GM23248 (cell line): ENCODE data around the gene KCNN3.

ENCODE experiments used
- EZH2 ChIP-seq: fragments of 200-600 bp; sonication (generic); IDR thresholded peaks from 2 replicates; pipeline ENCODE4 v1.6.1; 2018; ENCODE audit warnings: antibody characterized with exemption, mild to moderate bottlenecking; ENCODE audit not compliant: insufficient read depth, poor library complexity, severe bottlenecking
- EZH2phosphoT487 ChIP-seq: fragments of 200-600 bp; sonication (generic); IDR thresholded peaks from 2 replicates; pipeline ENCODE4 v1.6.1; 2018; ENCODE audit warnings: antibody characterized with exemption, moderate library complexity, mild to moderate bottlenecking, low read depth; ENCODE audit not compliant: insufficient read depth

GRCh38 chr1:154730259-154730658, 139.8 kb downstream of the KCNN3 start:
- TF ChIP-seq EZH2phosphoT487 = no peak
- TF ChIP-seq EZH2 = no peak
